Ovary (tissue), 3 donors: Measurements from ENCODE around the gene SH3PXD2A.

Experiments
- CTCF ChIP-seq, 3 donors: fragments of 450-650 bp in 2 of 3; fragments of 200-600 bp in 1 of 3; IDR thresholded peaks; one replicate each; pipeline versions ENCODE4 v1.5.1 to v1.8.0; 2016 to 2022; ENCODE audit warnings: antibody characterized with exemption in 3 of 3, mild to moderate bottlenecking in 1 of 3
- POLR2A ChIP-seq: fragments of 450-650 bp; IDR thresholded peaks from one replicate; pipeline ENCODE4 v1.6.1; 2017; ENCODE audit warnings: antibody characterized with exemption, mild to moderate bottlenecking, moderate library complexity
- donor health status: DM: no; HTN: no; CAD: no.

- TF ChIP-seq CTCF (IDR thresholded peaks at IDR 0.05) (no peak), POLR2A (no peak)
These were observed 244.4 kb downstream of the SH3PXD2A start for GRCh38 chr10:103610921-103611511.
